IgD-negative memory B cell (primary cell): ENCODE data around the gene EDEM1. TPM values are rescaled to one million over a fixed set of nuclear protein-coding genes. Genes with fewer than 3 reads are reported as not detected.
"Not testable (repeated sequence)": the region's sequence is repeated elsewhere in the genome, so short reads cannot be mapped to it uniquely, and the experiment has no call there.

Experiments used
- H3K27ac Mint-ChIP-seq, 3 donors: one replicate each; pipeline ENCODE4 v1.8.0; 2020 to 2022; ENCODE audit warnings: mild to moderate bottlenecking in 3 of 3, mixed read lengths in 3 of 3, moderate library complexity in 1 of 3
- H3K27me3 Mint-ChIP-seq: one replicate; pipeline ENCODE4 v1.8.0; 2021; ENCODE audit warnings: mixed read lengths
- H3K36me3 Mint-ChIP-seq: one replicate; pipeline ENCODE4 v1.8.0; 2020; ENCODE audit warnings: mild to moderate bottlenecking, mixed read lengths
- H3K4me1 Mint-ChIP-seq, 3 donors: one replicate each; pipeline ENCODE4 v1.8.0; 2020 to 2022; ENCODE audit warnings: mixed read lengths in 3 of 3, mild to moderate bottlenecking in 1 of 3
- H3K4me3 Mint-ChIP-seq, 4 donors: one replicate each; pipeline ENCODE4 v1.8.0; 2020 to 2022; ENCODE audit warnings: mild to moderate bottlenecking in 4 of 4, mixed read lengths in 4 of 4, moderate library complexity in 3 of 4
- H3K9me3 Mint-ChIP-seq, 3 donors: one replicate each; pipeline ENCODE4 v1.8.0; 2020 to 2021; ENCODE audit warnings: mixed read lengths in 3 of 3, mild to moderate bottlenecking in 1 of 3
- polyA plus RNA-seq: library from polyadenylated mRNA; unstranded; fragments of 300-500 nt; fragmentation: Illumina TruSeq; gene quantifications from one replicate; pipeline ENCODE4 v1.2.3, GENCODE V29; 2021

Gene EDEM1
- polyA plus RNA-seq, 1 donor from 2014 or later = 58.4 TPM

DNA sequence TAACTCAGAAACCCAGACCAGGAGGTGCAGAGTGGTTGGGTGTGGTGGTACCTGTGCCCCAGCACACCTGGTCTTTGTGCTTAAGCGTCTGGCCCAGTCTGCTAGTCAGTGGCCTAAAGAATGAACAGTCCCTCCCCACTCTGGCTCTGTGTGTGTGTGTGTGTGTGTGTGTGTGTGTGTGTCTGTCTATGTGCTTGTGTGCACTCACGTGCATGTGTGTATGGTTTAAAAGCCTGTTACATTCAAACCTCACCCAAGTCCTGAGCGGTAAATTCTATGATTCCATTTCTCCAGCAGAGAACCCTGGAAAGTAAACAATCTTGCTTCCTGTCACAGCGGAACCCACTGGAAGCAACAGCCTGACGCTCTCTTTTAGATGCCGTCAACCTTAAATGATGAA, 34.2 kb downstream of the EDEM1 start:
- peaks cover 0 to 3% (median 2%) of the 10 kb centered on the region in 3 donors for H3K4me1 Mint-ChIP-seq
- no peak overlapping the region for H3K4me3 Mint-ChIP-seq
- H3K36me3 Mint-ChIP-seq = no peaks in the 10 kb centered on the region
- H3K27me3 Mint-ChIP-seq = no peaks in the 10 kb centered on the region
- peak overlapping the region in 1 of 3 donors; percentile 63 for H3K27ac Mint-ChIP-seq
- H3K9me3 Mint-ChIP-seq = no peaks in the 10 kb centered on the region

DNA sequence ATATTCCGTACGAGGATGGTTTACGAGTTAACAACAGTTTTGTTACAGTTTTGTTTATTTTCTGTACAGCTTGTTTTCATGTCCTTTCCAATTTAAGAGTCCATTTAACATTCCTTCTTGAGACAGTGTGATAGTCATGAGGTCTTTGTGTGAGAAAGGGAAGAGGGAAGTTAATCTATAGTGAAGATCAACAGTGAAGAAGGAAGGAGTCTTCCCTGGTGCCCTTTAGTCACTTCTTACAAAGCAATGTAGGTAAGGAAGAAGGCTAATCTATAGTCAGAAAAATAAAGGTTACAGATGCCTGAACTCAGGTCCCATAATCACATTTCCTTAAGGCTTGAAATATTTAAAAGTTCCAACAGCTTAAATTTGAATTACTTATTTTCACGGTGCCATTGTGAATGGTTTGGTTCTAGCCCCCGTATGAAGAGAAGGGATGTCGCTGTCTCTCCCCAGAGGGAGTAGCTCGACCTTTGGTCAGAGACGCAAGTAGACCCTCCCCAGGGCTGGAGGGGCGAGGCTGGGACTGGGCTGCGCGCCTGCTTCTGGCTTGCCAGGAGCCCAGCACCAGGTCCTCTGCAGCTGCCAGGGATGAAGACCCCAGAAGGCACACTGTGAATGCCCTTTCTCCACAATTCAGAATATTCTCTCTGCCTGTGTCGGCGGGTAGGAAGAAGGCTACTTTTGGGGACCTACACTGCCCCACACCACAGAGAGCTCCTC, 34.9 kb downstream of the EDEM1 start:
- H3K27ac Mint-ChIP-seq = peak overlapping the region in 1 of 3 donors; percentile 47
- H3K36me3 Mint-ChIP-seq = no peaks in the 10 kb centered on the region
- H3K4me3 Mint-ChIP-seq = no peak overlapping the region

DNA sequence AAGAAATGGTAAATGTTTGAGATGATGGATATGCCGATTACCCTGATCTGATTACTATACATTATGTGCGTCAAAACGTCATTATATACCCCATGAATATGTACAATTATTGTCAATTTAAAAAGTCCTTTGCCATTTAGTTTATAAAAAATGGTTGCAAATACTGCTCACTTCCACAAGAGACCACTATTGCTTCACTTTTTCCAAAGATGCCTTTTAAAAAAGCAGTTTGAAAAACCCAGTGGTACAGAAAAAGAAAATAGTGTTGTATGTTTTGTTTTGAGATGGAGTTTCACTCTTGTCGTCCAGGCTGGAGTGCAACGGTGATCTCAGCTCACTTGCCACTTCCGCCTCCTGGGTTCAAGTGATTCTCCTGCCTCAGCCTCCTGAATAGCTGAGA, 39.3 kb downstream of the EDEM1 start:
- H3K36me3 Mint-ChIP-seq = no peaks in the 10 kb centered on the region
- no peaks in the 10 kb centered on the region for H3K27me3 Mint-ChIP-seq
- no peaks in the 10 kb centered on the region for H3K9me3 Mint-ChIP-seq
- H3K27ac Mint-ChIP-seq = no peak overlapping the region
- peaks cover 3 to 15% (median 7%) of the 10 kb centered on the region in 3 donors for H3K4me1 Mint-ChIP-seq
- H3K4me3 Mint-ChIP-seq = no peak overlapping the region

More for the DNA sequence above, 34.9 kb downstream of the EDEM1 start:
- H3K4me1 Mint-ChIP-seq = peaks cover 0 to 5% (median 3%) of the 10 kb centered on the region in 3 donors
- H3K9me3 Mint-ChIP-seq = no peaks in the 10 kb centered on the region
- no peaks in the 10 kb centered on the region for H3K27me3 Mint-ChIP-seq

DNA sequence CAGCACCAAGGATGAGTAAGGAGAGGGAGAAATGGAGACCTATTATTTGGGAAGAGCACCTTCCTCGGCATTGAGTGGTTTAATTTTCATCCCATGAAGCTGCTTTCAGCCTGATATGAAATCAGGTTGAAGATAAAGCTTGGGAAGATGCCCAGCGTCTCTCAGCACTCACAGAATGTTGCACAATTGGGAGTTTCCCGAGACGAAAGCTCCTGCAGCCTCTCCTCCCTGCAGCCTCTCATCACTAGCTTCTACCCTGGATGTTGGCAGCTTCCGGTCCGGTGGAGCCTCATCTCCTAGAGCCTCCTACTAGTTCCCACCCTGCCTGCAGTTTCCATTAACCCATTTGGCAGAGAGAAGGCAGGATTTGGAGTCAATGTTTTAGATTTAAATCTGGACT, 40.3 kb downstream of the EDEM1 start:
- H3K27ac Mint-ChIP-seq = no peak overlapping the region
- H3K36me3 Mint-ChIP-seq = no peaks in the 10 kb centered on the region
- no peak overlapping the region for H3K4me3 Mint-ChIP-seq
- H3K27me3 Mint-ChIP-seq = no peaks in the 10 kb centered on the region
- peaks cover 3 to 15% (median 9%) of the 10 kb centered on the region in 3 donors for H3K4me1 Mint-ChIP-seq
- H3K9me3 Mint-ChIP-seq = no peaks in the 10 kb centered on the region

DNA sequence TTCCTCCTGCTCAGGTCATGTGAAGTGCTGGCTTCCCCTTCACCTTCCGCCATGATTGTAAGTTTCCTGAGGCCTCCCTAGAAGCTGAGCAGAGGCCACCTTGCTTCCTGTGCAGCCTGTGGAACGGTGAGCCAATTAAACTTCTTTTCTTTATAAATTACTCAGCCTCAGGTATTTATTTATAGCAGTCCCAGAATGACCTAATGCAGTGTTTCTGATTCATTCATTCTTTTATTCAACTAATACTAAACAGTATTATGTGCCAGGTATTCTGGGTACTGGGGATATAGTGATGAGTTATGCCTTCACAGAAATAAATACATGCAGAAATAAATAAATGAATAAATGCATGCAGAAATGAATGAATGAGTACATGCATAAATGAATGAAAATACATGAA, 41.9 kb downstream of the EDEM1 start:
- Mint-ChIP-seq H3K9me3 (no peaks in the 10 kb centered on the region), H3K27ac (no peak overlapping the region)

DNA sequence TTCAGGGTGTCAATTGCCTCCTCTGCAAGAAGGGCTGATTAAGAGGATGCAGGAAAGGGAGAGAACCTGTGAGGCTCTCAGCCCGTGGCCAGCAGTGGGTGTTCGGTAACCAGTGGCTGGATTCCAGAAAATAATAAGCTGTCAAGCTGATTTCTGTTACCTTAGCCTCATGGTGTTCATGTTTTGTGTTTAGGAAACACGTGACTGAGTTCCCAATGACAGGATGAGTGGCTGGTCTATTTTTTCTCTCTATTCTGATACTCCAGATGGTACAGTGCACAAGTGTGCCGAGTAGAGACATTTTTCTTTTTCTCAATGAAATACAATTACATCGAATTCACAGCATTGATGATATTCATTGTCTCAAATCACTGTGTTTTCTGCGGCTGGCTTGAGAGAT, 43.6 kb downstream of the EDEM1 start:
- Mint-ChIP-seq H3K36me3 (no peaks in the 10 kb centered on the region), H3K4me3 (no peak overlapping the region), H3K27me3 (no peaks in the 10 kb centered on the region), H3K9me3 (no peaks in the 10 kb centered on the region), H3K4me1 (peaks cover 4 to 15% (median 9%) of the 10 kb centered on the region in 3 donors), H3K27ac (no peak overlapping the region)

More for the DNA sequence above, 41.9 kb downstream of the EDEM1 start:
- no peaks in the 10 kb centered on the region for H3K27me3 Mint-ChIP-seq
- peaks cover 3 to 15% (median 9%) of the 10 kb centered on the region in 3 donors for H3K4me1 Mint-ChIP-seq
- no peak overlapping the region for H3K4me3 Mint-ChIP-seq
- H3K36me3 Mint-ChIP-seq = no peaks in the 10 kb centered on the region

DNA sequence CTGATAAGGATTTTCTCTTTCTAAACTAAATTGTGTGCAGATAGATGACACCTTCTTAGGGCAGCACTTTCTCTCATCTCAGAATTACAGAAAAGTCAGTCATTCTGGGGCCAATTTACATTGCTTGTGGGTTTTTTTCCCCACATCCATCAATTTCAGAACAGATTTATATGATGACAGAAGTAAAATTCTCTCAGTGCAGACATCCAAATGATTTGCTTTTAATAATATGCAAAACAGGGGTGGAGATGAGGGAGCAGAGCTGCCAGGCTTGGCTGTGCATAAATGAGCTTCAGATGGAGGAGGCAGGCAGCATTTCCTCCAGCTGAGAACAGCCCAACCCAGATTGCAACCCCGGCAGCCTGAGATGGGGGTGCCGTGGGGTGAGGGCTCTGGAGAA, 44.0 kb downstream of the EDEM1 start:
- Mint-ChIP-seq H3K9me3 (no peaks in the 10 kb centered on the region), H3K36me3 (no peaks in the 10 kb centered on the region), H3K4me1 (peaks cover 4 to 14% (median 9%) of the 10 kb centered on the region in 3 donors), H3K27me3 (no peaks in the 10 kb centered on the region), H3K4me3 (no peak overlapping the region), H3K27ac (no peak overlapping the region)

DNA sequence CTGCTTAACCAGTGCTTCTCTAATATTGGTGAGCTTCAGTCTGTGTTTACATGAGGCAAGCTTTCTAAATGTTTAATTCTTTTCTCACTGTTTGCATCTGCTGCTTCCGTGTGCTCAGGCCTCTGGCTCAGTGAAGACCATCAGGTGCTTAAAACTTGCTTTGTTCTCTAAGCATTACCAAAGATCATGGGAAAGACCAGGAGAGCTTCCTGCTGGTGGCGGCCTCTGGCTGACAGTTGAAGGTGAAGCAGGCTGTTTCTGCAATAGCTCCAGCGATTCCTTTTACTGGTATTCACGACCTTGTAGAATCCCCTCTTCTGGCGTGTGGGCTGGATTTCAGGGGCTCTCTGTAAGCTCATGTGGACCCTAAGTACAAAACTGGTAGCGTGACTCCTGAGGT, 45.1 kb downstream of the EDEM1 start:
- H3K27ac Mint-ChIP-seq = no peak overlapping the region
- no peaks in the 10 kb centered on the region for H3K9me3 Mint-ChIP-seq
- H3K4me1 Mint-ChIP-seq = peaks cover 4 to 14% (median 7%) of the 10 kb centered on the region in 3 donors
- H3K27me3 Mint-ChIP-seq = no peaks in the 10 kb centered on the region
- no peaks in the 10 kb centered on the region for H3K36me3 Mint-ChIP-seq
- H3K4me3 Mint-ChIP-seq = no peak overlapping the region

DNA sequence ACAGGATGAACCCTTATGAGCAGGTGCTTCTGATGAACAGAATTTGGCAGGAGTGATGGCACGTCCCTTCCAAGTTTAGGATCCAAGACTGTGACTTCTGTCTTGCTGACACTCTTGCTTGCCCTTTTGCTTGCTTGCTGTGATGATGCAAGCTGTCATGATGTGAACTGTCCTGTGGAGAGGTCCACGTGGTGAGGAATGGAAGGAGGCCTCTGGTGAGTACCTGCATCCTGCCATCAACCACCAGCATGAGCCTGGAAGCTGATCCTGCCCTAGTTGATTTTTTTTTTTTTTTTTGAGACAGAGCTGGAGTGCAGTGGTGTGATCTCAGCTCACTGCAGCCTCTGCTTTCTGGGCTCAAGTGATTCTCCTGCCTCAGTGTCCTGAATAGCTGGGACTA, 45.5 kb downstream of the EDEM1 start:
- H3K9me3 Mint-ChIP-seq = no peaks in the 10 kb centered on the region
- H3K27ac Mint-ChIP-seq = no peak overlapping the region
- H3K4me3 Mint-ChIP-seq = no peak overlapping the region
- H3K27me3 Mint-ChIP-seq = no peaks in the 10 kb centered on the region
- peaks cover 4 to 14% (median 7%) of the 10 kb centered on the region in 3 donors for H3K4me1 Mint-ChIP-seq
- no peaks in the 10 kb centered on the region for H3K36me3 Mint-ChIP-seq

DNA sequence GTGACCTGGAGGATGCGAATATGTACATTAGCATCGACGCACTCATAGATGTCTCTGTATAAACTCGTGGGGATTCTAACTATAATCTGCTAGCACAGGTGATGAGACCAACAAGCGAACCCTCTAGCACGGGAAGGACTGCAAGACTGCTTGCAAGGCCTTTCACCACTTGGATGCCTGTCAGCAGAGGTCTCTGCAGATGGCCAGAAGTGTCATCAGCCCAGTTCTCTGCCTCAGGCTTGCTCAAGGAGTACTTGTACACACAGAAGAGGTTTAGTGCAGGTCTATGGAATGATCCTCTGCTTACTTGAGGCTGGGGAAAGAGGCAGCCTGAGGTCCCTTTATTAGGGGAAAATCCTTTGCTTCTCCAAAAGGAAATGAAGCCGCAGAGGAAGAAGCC, 48.1 kb downstream of the EDEM1 start:
- Mint-ChIP-seq H3K27me3 (no peaks in the 10 kb centered on the region), H3K36me3 (peaks cover 2% of the 10 kb centered on the region), H3K9me3 (no peaks in the 10 kb centered on the region), H3K4me3 (no peak overlapping the region), H3K4me1 (peaks cover 4 to 12% (median 7%) of the 10 kb centered on the region in 3 donors), H3K27ac (no peak overlapping the region)

DNA sequence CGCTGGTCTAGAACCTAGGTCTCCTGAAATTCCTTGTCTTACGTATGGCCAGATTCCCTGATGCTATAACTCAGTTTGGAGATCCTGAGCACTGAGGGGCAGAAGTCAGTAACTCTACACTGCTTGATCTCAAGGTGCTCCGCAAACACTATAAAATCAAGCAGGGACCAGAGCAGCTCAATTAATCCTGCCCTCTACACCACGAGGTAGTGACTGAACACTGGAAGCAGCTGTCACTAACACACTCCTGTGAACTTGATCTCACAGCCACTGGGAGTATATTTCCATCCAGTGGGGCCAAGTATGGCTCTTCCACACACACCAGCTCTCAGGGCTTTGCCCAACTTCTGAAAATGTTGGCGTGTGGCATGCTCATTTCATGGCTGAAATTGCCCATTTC, 51.0 kb downstream of the EDEM1 start:
- no peaks in the 10 kb centered on the region for H3K27me3 Mint-ChIP-seq
- no peak overlapping the region for H3K4me3 Mint-ChIP-seq
- peaks cover 2% of the 10 kb centered on the region for H3K36me3 Mint-ChIP-seq
- peaks cover 0 to 4% (median 1%) of the 10 kb centered on the region in 3 donors for H3K4me1 Mint-ChIP-seq
- peaks cover 0 to under 1% (median under 1%) of the 10 kb centered on the region in 3 donors for H3K9me3 Mint-ChIP-seq
- H3K27ac Mint-ChIP-seq = no peak overlapping the region

DNA sequence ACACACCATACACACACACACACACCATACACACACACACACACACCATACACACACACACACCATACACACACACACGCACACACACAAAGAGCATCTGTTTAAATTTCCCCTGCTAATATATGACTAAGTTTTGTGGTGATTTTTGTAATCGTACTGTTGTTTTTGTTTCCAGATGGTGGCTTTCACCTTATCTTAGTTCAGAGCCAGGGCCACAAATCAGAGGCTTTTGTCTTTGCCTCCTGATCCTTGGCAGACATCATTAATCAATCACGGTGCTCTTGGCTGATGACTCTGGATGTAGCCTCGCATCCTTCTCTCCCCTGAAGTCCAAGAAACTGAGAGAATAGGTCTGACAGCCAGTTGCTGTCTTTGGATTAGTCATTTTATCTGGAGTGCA, 52.1 kb downstream of the EDEM1 start:
- H3K27me3 Mint-ChIP-seq = no peaks in the 10 kb centered on the region
- H3K4me1 Mint-ChIP-seq = peaks cover 0 to 4% (median 1%) of the 10 kb centered on the region in 3 donors
- H3K4me3 Mint-ChIP-seq = no peak overlapping the region
- no peak overlapping the region for H3K27ac Mint-ChIP-seq
- H3K36me3 Mint-ChIP-seq = peaks cover 2% of the 10 kb centered on the region
- H3K9me3 Mint-ChIP-seq = peaks cover 3% of the 10 kb centered on the region in 3 donors

DNA sequence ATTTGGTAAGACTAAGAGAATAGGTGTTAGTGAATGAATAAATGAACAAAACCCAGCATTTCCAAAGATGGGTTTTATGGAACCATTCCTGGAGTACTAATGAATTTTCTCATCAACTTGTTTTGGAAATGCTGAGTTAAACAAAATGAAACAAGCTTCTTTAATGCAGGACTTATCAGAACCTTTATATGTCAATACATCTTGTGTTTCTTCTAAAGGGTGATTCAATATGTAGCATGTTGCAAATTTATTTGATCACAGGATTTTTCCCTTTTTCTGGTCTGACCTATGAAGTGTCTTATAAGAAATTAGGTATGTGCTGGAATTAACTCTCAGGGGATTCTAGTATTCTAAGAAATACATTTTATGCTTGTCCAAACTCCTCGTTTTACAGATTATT, 53.2 kb downstream of the EDEM1 start:
- peaks cover 2% of the 10 kb centered on the region for H3K36me3 Mint-ChIP-seq
- no peak overlapping the region for H3K4me3 Mint-ChIP-seq
- H3K9me3 Mint-ChIP-seq = peaks cover 3% of the 10 kb centered on the region in 3 donors
- H3K27ac Mint-ChIP-seq = no peak overlapping the region
- peaks cover 0 to 4% (median 2%) of the 10 kb centered on the region in 3 donors for H3K4me1 Mint-ChIP-seq
- H3K27me3 Mint-ChIP-seq = no peaks in the 10 kb centered on the region

DNA sequence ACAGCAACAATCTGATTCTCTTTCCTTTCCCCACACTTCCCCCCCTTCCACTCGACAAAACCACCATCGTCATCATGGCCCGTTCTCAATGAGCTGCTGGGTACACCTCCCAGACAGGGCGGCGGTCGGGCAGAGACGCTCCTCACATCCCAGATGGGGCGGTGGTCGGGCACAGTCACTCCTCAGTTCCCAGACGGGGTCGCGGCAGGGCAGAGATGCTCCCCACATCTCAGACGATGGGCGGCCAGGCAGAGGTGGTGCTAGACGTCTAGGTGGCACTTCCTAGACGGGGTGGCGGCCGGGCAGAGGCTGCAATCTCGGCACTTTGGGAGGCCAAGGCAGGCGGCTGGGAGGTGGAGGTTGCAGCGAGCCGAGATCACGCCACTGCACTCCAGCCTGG, 55.3 kb downstream of the EDEM1 start:
- H3K27ac Mint-ChIP-seq, H3K4me3 Mint-ChIP-seq, H3K4me1 Mint-ChIP-seq, H3K9me3 Mint-ChIP-seq, H3K36me3 Mint-ChIP-seq, H3K27me3 Mint-ChIP-seq: not testable (repeated sequence)

DNA sequence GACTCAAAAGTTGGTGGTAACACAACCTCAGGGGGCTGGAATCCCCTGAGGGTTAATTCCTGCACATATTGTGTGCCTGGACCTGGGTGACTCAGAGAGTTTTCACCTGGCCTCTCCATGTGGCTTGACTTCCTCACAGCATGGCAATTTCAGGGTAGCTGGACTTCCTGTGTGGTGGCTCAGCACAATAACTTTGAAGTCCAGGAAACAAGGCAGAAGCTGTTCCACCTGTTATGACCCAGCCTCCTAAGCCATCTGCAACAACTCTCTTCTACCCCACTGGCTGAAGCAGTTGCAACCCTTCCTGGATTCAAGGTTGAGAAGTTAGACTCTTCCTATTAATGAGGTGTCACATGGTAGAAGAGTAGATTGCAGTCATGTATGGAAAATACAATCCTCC, 58.4 kb downstream of the EDEM1 start:
- Mint-ChIP-seq H3K4me1 (peaks cover 0 to 10% (median 2%) of the 10 kb centered on the region in 3 donors), H3K27me3 (no peaks in the 10 kb centered on the region), H3K9me3 (peaks cover 3% of the 10 kb centered on the region in 3 donors), H3K27ac (no peak overlapping the region), H3K36me3 (peaks cover 1% of the 10 kb centered on the region), H3K4me3 (no peak overlapping the region)

DNA sequence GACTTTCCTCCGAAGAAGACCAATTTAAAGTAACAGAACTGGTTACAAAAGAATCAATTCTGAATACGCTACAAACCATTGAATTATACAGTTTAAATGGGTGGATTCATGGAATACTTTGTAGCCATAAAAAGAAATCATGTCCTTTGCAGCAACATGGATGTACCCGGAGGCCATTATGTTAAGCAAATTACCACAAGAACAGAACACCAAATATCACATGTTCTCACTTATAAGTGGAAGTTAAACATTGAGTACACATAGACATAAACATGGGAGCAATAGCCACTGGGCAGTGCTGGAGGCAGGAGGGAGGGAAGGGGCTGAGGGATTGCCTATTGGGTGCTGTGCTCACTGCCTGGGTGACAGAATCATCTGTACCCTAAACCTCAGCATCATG, 61.3 kb downstream of the EDEM1 start:
- Mint-ChIP-seq H3K4me3 (no peak overlapping the region), H3K27ac (no peak overlapping the region), H3K27me3 (no peaks in the 10 kb centered on the region), H3K36me3 (peaks cover 1% of the 10 kb centered on the region), H3K9me3 (peaks cover 0 to 3% (median 2%) of the 10 kb centered on the region in 3 donors), H3K4me1 (peaks cover 0 to 10% (median 2%) of the 10 kb centered on the region in 3 donors)
